H1 (cell line): ENCODE measurements around the gene CENPP.

Experiments used
- CTCF ChIP-seq, 3 experiments: IDR thresholded peaks; 1 replicate in 2 of 3; 2 replicates in 1 of 3; pipeline versions ENCODE4 v1.5.1 to v1.6.1; 2011; ENCODE audit warnings: low read length in 3 of 3, mild to moderate bottlenecking in 3 of 3, inconsistent platforms in 2 of 3, low read depth in 1 of 3, moderate library complexity in 1 of 3; ENCODE audit not compliant: insufficient read depth in 1 of 3; ENCODE audit errors: control extremely low read depth in 1 of 3
- EZH2 ChIP-seq: fragments of 200-600 bp; sonication (generic); IDR thresholded peaks from 2 replicates; pipeline ENCODE4 v1.7.1; 2012; ENCODE audit warnings: low read depth, mild to moderate bottlenecking, moderate library complexity, low read length, inconsistent platforms; ENCODE audit not compliant: severe bottlenecking
- POLR2A ChIP-seq, 2 experiments: IDR thresholded peaks; 1 replicate in 1 of 2; 2 replicates in 1 of 2; pipeline ENCODE4 v1.6.1; 2011; ENCODE audit warnings: low read depth in 2 of 2, low read length in 2 of 2, mild to moderate bottlenecking in 2 of 2; ENCODE audit errors: control extremely low read depth in 1 of 2
- POLR2AphosphoS5 ChIP-seq: IDR thresholded peaks from 2 replicates; pipeline ENCODE4 v1.6.1; 2011; ENCODE audit warnings: low read depth, low read length
- SIX5 ChIP-seq: IDR thresholded peaks from 2 replicates; pipeline ENCODE4 v1.6.1; 2011; ENCODE audit warnings: mild to moderate bottlenecking, low read depth, low read length

- TF ChIP-seq POLR2AphosphoS5 (no peak), EZH2 (no peak), POLR2A (IDR thresholded peaks at IDR 0.05; ENCODE audit: control extremely low read depth in 1 of 2, low read depth in 2 of 2, low read length in 2 of 2) (no peak), SIX5 (no peak), CTCF (IDR thresholded peaks at IDR 0.05; ENCODE audit: control extremely low read depth in 1 of 3, insufficient read depth in 1 of 3, low read depth in 1 of 3, low read length in 3 of 3) (no peak)
Measured at GRCh38 chr9:92468206-92468605, 142.5 kb downstream of the CENPP start.
